ENCODE results near the gene CAMKMT. TPM values are rescaled to one million over a fixed set of nuclear protein-coding genes. Genes with fewer than 3 reads are reported as not detected.

Gene CAMKMT
- total and polyA plus RNA-seq, 2 experiments from 2014 or later = 26.5 to 29.5 TPM

DNA sequence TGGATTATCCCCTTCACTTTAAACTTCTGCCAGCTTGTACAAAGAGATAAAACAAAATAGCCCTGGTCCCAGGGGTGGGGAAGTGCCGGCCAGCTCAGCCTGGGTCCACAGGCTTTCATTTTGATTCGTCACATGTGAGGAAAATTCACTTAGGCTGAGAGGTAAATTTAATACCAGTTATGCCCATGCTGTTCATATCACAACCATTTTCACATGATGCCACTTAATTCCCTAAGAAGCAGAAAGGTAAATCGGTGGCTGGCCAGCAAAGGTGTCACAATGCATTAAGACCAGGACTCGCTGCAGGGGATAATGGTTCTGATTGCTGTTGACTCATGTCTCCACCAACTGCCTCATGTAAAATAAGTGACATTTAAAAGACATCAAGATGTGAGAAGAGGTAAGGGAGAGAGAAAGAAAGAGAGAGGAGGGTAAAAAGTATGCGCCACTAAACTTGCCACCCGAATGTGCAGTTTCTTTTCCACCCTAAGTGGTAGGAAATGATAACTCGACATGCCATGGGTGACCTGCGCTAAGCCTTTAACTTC is 318.8 kb downstream of the CAMKMT start (continued):
- TF ChIP-seq, protein P1, sequence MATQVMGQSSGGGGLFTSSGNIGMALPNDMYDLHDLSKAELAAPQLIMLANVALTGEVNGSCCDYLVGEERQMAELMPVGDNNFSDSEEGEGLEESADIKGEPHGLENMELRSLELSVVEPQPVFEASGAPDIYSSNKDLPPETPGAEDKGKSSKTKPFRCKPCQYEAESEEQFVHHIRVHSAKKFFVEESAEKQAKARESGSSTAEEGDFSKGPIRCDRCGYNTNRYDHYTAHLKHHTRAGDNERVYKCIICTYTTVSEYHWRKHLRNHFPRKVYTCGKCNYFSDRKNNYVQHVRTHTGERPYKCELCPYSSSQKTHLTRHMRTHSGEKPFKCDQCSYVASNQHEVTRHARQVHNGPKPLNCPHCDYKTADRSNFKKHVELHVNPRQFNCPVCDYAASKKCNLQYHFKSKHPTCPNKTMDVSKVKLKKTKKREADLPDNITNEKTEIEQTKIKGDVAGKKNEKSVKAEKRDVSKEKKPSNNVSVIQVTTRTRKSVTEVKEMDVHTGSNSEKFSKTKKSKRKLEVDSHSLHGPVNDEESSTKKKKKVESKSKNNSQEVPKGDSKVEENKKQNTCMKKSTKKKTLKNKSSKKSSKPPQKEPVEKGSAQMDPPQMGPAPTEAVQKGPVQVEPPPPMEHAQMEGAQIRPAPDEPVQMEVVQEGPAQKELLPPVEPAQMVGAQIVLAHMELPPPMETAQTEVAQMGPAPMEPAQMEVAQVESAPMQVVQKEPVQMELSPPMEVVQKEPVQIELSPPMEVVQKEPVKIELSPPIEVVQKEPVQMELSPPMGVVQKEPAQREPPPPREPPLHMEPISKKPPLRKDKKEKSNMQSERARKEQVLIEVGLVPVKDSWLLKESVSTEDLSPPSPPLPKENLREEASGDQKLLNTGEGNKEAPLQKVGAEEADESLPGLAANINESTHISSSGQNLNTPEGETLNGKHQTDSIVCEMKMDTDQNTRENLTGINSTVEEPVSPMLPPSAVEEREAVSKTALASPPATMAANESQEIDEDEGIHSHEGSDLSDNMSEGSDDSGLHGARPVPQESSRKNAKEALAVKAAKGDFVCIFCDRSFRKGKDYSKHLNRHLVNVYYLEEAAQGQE (IDR thresholded peaks at IDR 0.05; ENCODE audit: unreplicated experiment) = no peak
- TF ChIP-seq CREB1 (CRISPR knock-in tag; IDR thresholded peaks at IDR 0.05; ENCODE audit: low read depth) = no peak
- TF ChIP-seq NANOG (IDR thresholded peaks at IDR 0.05; ENCODE audit: borderline replicate concordance) = no peak
- no peak for TF ChIP-seq EZH2 (IDR thresholded peaks at IDR 0.05; ENCODE audit: low read depth, unreplicated experiment)
- TF ChIP-seq, protein P2, sequence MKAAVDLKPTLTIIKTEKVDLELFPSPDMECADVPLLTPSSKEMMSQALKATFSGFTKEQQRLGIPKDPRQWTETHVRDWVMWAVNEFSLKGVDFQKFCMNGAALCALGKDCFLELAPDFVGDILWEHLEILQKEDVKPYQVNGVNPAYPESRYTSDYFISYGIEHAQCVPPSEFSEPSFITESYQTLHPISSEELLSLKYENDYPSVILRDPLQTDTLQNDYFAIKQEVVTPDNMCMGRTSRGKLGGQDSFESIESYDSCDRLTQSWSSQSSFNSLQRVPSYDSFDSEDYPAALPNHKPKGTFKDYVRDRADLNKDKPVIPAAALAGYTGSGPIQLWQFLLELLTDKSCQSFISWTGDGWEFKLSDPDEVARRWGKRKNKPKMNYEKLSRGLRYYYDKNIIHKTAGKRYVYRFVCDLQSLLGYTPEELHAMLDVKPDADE (IDR thresholded peaks at IDR 0.05) = no peak
- no peak for TF ChIP-seq JUNB (IDR thresholded peaks at IDR 0.05; ENCODE audit: unreplicated experiment)

DNA sequence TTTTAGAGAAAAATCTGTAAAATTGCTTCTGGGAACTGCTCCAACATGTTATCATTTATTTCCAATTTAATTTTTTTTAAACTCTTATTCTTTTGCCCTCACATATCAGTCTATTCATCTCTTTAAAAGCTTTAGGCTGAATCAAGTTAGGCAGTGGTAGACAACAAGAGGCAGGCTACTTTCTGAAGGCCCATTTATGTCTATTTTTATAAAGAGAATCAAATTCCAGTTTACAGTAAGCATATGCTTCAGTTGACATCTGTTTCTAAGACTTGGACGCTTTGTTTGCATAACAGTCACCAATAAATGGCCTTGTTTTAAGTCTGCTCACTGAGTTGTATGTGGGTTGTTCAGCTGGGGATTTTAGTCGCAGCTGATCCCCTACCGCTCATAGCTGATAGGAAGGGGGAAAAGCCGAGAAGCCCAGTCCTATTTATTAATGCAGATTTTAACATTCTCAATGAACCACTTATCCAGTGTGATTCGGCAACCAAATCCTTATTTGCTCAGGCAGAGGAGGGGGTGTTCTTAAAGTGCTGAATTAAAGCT is 319.3 kb downstream of the CAMKMT start:
- Histone ChIP-seq H4K20me1 (replicated peaks; ENCODE audit: insufficient read depth) (no peaks in the 10 kb centered on the region), H2AFZ (no peak overlapping the region), H3K79me2 (replicated peaks; ENCODE audit: insufficient read depth) (no peaks in the 10 kb centered on the region), H3K27me3 (ENCODE audit: insufficient read depth) (no peaks in the 10 kb centered on the region), H3K27ac (ENCODE audit: low read depth) (no peak overlapping the region), H3K4me3 (no peak overlapping the region), H3F3A (replicated peaks; ENCODE audit: low read depth) (no peaks in the 10 kb centered on the region), H3K9me2 (ENCODE audit: insufficient read depth) (no peaks in the 10 kb centered on the region), H3K4me1 (ENCODE audit: insufficient read depth) (peaks cover 19% of the 10 kb centered on the region), H3K4me2 (0 out of 2 replicates have a peak overlapping the region, but pooled peaks have one; percentile 11), H3K36me3 (ENCODE audit: insufficient read depth) (no peaks in the 10 kb centered on the region)
- DNase-seq (ENCODE audit: low spot score) = no peak
- no peaks in the 10 kb centered on the region for H3K9me3 Mint-ChIP-seq
- no peak overlapping the region for H3K4me3 Mint-ChIP-seq
- H3K4me1 Mint-ChIP-seq = peaks cover 20% of the 10 kb centered on the region
- no peaks in the 10 kb centered on the region for H3K36me3 Mint-ChIP-seq (ENCODE audit: low read depth)
- H3K27me3 Mint-ChIP-seq (ENCODE audit: insufficient read depth, low read depth, poor library complexity) = no peaks in the 10 kb centered on the region
- 0 out of 2 replicates have a peak overlapping the region, but pooled peaks have one; percentile 39 for H3K27ac Mint-ChIP-seq
- ATAC-seq = peak; percentile 47
- TF ChIP-seq POLR2AphosphoS5 (IDR thresholded peaks at IDR 0.05; ENCODE audit: low read depth) (no peak), ZNF331 (CRISPR knock-in tag; IDR thresholded peaks at IDR 0.05; ENCODE audit: low read depth) (no peak)
- TF ChIP-seq, protein P3, sequence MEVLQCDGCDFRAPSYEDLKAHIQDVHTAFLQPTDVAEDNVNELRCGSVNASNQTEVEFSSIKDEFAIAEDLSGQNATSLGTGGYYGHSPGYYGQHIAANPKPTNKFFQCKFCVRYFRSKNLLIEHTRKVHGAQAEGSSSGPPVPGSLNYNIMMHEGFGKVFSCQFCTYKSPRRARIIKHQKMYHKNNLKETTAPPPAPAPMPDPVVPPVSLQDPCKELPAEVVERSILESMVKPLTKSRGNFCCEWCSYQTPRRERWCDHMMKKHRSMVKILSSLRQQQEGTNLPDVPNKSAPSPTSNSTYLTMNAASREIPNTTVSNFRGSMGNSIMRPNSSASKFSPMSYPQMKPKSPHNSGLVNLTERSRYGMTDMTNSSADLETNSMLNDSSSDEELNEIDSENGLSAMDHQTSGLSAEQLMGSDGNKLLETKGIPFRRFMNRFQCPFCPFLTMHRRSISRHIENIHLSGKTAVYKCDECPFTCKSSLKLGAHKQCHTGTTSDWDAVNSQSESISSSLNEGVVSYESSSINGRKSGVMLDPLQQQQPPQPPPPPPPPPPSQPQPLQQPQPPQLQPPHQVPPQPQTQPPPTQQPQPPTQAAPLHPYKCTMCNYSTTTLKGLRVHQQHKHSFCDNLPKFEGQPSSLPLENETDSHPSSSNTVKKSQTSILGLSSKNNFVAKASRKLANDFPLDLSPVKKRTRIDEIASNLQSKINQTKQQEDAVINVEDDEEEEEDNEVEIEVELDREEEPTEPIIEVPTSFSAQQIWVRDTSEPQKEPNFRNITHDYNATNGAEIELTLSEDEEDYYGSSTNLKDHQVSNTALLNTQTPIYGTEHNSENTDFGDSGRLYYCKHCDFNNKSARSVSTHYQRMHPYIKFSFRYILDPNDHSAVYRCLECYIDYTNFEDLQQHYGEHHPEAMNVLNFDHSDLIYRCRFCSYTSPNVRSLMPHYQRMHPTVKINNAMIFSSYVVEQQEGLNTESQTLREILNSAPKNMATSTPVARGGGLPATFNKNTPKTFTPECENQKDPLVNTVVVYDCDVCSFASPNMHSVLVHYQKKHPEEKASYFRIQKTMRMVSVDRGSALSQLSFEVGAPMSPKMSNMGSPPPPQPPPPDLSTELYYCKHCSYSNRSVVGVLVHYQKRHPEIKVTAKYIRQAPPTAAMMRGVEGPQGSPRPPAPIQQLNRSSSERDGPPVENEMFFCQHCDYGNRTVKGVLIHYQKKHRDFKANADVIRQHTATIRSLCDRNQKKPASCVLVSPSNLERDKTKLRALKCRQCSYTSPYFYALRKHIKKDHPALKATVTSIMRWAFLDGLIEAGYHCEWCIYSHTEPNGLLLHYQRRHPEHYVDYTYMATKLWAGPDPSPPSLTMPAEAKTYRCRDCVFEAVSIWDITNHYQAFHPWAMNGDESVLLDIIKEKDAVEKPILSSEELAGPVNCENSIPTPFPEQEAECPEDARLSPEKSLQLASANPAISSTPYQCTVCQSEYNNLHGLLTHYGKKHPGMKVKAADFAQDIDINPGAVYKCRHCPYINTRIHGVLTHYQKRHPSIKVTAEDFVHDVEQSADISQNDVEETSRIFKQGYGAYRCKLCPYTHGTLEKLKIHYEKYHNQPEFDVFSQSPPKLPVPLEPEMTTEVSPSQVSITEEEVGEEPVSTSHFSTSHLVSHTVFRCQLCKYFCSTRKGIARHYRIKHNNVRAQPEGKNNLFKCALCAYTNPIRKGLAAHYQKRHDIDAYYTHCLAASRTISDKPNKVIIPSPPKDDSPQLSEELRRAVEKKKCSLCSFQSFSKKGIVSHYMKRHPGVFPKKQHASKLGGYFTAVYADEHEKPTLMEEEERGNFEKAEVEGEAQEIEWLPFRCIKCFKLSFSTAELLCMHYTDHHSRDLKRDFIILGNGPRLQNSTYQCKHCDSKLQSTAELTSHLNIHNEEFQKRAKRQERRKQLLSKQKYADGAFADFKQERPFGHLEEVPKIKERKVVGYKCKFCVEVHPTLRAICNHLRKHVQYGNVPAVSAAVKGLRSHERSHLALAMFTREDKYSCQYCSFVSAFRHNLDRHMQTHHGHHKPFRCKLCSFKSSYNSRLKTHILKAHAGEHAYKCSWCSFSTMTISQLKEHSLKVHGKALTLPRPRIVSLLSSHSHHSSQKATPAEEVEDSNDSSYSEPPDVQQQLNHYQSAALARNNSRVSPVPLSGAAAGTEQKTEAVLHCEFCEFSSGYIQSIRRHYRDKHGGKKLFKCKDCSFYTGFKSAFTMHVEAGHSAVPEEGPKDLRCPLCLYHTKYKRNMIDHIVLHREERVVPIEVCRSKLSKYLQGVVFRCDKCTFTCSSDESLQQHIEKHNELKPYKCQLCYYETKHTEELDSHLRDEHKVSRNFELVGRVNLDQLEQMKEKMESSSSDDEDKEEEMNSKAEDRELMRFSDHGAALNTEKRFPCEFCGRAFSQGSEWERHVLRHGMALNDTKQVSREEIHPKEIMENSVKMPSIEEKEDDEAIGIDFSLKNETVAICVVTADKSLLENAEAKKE (CRISPR knock-in tag; IDR thresholded peaks at IDR 0.05) = no peak
- TF ChIP-seq, protein P1 (IDR thresholded peaks at IDR 0.05; ENCODE audit: unreplicated experiment) = no peak

Measured in GM23338 (cell line).